ENCODE results near the gene BTBD9. TPM values are rescaled to one million over a fixed set of nuclear protein-coding genes. Genes with fewer than 3 reads are reported as not detected.

The BTBD9 gene
- total and polyA plus RNA-seq, 4 experiments from 2014 or later = 5.2 to 40.4 (median 32.3) TPM

GRCh38 chr6:38364127-38364526, 275.6 kb downstream of the BTBD9 start:
- ChIA-PET POLR2A (ENCODE audit: partially characterized antibody) (no interaction called here), CTCF (ENCODE audit: partially characterized antibody) (no interaction called here)
- H3K36me3 Mint-ChIP-seq = peaks cover 3 to 9% of the 10 kb centered on the region in 2 donors
- no peaks in the 10 kb centered on the region for H3K27me3 Mint-ChIP-seq
- no peak overlapping the region for H3K4me3 ChIP-seq (ENCODE audit: low read length in 2 of 2)
- no peak overlapping the region for H3K4me3 Mint-ChIP-seq
- no peak for DNase-seq
- no peaks in the 10 kb centered on the region for H3K9me3 Mint-ChIP-seq
- no peaks in the 10 kb centered on the region for H3K9me3 ChIP-seq (ENCODE audit: control insufficient read depth in 1 of 2, low read length in 2 of 2)
- peaks cover 4 to 10% (median 6%) of the 10 kb centered on the region in 4 donors for H3K4me1 Mint-ChIP-seq
- H3K27ac ChIP-seq (ENCODE audit: low read depth, low read length) = no peak overlapping the region
- intact Hi-C loops (cut with micrococcal nuclease) = no loop called here
- H3K4me1 ChIP-seq (ENCODE audit: insufficient read depth, low read length) = no peaks in the 10 kb centered on the region
- H3K36me3 ChIP-seq (ENCODE audit: insufficient read depth, low read length) = no peaks in the 10 kb centered on the region
- no peak overlapping the region for H3K27ac Mint-ChIP-seq
- H3K27me3 ChIP-seq (ENCODE audit: insufficient read depth, low read length) = no peaks in the 10 kb centered on the region

- Histone ChIP-seq H3K9me3 (ENCODE audit: control insufficient read depth in 1 of 2, low read length in 2 of 2) (no peaks in the 10 kb centered on the region), H3K36me3 (ENCODE audit: insufficient read depth, low read length) (no peaks in the 10 kb centered on the region), H3K4me1 (ENCODE audit: insufficient read depth, low read length) (no peaks in the 10 kb centered on the region), H3K27ac (ENCODE audit: low read depth, low read length) (no peak overlapping the region), H3K4me3 (ENCODE audit: low read length in 2 of 2) (no peak overlapping the region), H3K27me3 (ENCODE audit: insufficient read depth, low read length) (no peaks in the 10 kb centered on the region)
- ChIA-PET CTCF (ENCODE audit: partially characterized antibody) (no interaction called here), POLR2A (ENCODE audit: partially characterized antibody) (no interaction called here)
- Mint-ChIP-seq H3K27ac (peak overlapping the region in 1 of 7 donors; percentile 8), H3K4me1 (peaks cover 21 to 42% (median 29%) of the 10 kb centered on the region in 4 donors), H3K36me3 (peaks cover 4 to 26% of the 10 kb centered on the region in 2 donors), H3K4me3 (peak overlapping the region in 3 of 8 donors; percentile 22 to 73 (median 65)), H3K9me3 (no peaks in the 10 kb centered on the region), H3K27me3 (no peaks in the 10 kb centered on the region)
- intact Hi-C loops (cut with micrococcal nuclease) = no loop called here
- no peak for DNase-seq
These were observed 284.2 kb downstream of the BTBD9 start for GRCh38 chr6:38355519-38355918.

GRCh38 chr6:38354905-38355304, 284.8 kb downstream of the BTBD9 start:
- H3K4me3 ChIP-seq (ENCODE audit: low read length in 2 of 2) = no peak overlapping the region
- CTCF ChIA-PET (ENCODE audit: partially characterized antibody) = no interaction called here
- H3K4me1 ChIP-seq (ENCODE audit: insufficient read depth, low read length) = no peaks in the 10 kb centered on the region
- DNase-seq = no peak
- H3K27ac ChIP-seq (ENCODE audit: low read depth, low read length) = no peak overlapping the region
- H3K27me3 Mint-ChIP-seq = no peaks in the 10 kb centered on the region
- H3K4me1 Mint-ChIP-seq = peaks cover 20 to 42% (median 29%) of the 10 kb centered on the region in 4 donors
- peaks cover 4 to 26% of the 10 kb centered on the region in 2 donors for H3K36me3 Mint-ChIP-seq
- H3K4me3 Mint-ChIP-seq = no peak overlapping the region
- H3K27me3 ChIP-seq (ENCODE audit: insufficient read depth, low read length) = no peaks in the 10 kb centered on the region
- H3K9me3 Mint-ChIP-seq = no peaks in the 10 kb centered on the region
- intact Hi-C loops (cut with micrococcal nuclease) = no loop called here
- no peaks in the 10 kb centered on the region for H3K9me3 ChIP-seq (ENCODE audit: control insufficient read depth in 1 of 2, low read length in 2 of 2)
- no peak overlapping the region for H3K27ac Mint-ChIP-seq
- POLR2A ChIA-PET (ENCODE audit: partially characterized antibody) = no interaction called here
- H3K36me3 ChIP-seq (ENCODE audit: insufficient read depth, low read length) = no peaks in the 10 kb centered on the region

- CTCF ChIA-PET (ENCODE audit: partially characterized antibody) = no interaction called here
- no peak overlapping the region for H3K27ac Mint-ChIP-seq
- Histone ChIP-seq H3K9me3 (ENCODE audit: control insufficient read depth in 1 of 2, low read length in 2 of 2) (no peaks in the 10 kb centered on the region), H3K4me1 (ENCODE audit: insufficient read depth, low read length) (no peaks in the 10 kb centered on the region), H3K36me3 (ENCODE audit: insufficient read depth, low read length) (no peaks in the 10 kb centered on the region), H3K4me3 (ENCODE audit: low read length in 2 of 2) (no peak overlapping the region), H3K27me3 (ENCODE audit: insufficient read depth, low read length) (no peaks in the 10 kb centered on the region), H3K27ac (ENCODE audit: low read depth, low read length) (no peak overlapping the region)
- no peaks in the 10 kb centered on the region for H3K27me3 Mint-ChIP-seq
- POLR2A ChIA-PET (ENCODE audit: partially characterized antibody) = no interaction called here
- intact Hi-C loops (cut with micrococcal nuclease) = no loop called here
- DNase-seq = no peak
- peaks cover 17 to 38% (median 24%) of the 10 kb centered on the region in 4 donors for H3K4me1 Mint-ChIP-seq
- peaks cover 2 to 22% of the 10 kb centered on the region in 2 donors for H3K36me3 Mint-ChIP-seq
- no peaks in the 10 kb centered on the region for H3K9me3 Mint-ChIP-seq
- no peak overlapping the region for H3K4me3 Mint-ChIP-seq
These were observed 285.7 kb downstream of the BTBD9 start for GRCh38 chr6:38354037-38354381.

- no peak for DNase-seq
- H3K36me3 ChIP-seq (ENCODE audit: insufficient read depth, low read length) = no peaks in the 10 kb centered on the region
- H3K4me1 Mint-ChIP-seq = peaks cover 17 to 37% (median 24%) of the 10 kb centered on the region in 4 donors
- CTCF ChIA-PET (ENCODE audit: partially characterized antibody) = interaction anchor here (0.7 kb wide), 1 partner anchor 73 kb away, joined by 3 read pairs; no protein-coding TSS in a partner anchor
- H3K27me3 Mint-ChIP-seq = no peaks in the 10 kb centered on the region
- no peaks in the 10 kb centered on the region for H3K4me1 ChIP-seq (ENCODE audit: insufficient read depth, low read length)
- no peaks in the 10 kb centered on the region for H3K9me3 ChIP-seq (ENCODE audit: control insufficient read depth in 1 of 2, low read length in 2 of 2)
- H3K27ac Mint-ChIP-seq = no peak overlapping the region
- no peaks in the 10 kb centered on the region for H3K27me3 ChIP-seq (ENCODE audit: insufficient read depth, low read length)
- H3K27ac ChIP-seq (ENCODE audit: low read depth, low read length) = no peak overlapping the region
- peaks cover 2 to 22% of the 10 kb centered on the region in 2 donors for H3K36me3 Mint-ChIP-seq
- no peak overlapping the region for H3K4me3 ChIP-seq (ENCODE audit: low read length in 2 of 2)
- POLR2A ChIA-PET (ENCODE audit: partially characterized antibody) = no interaction called here
- H3K9me3 Mint-ChIP-seq = no peaks in the 10 kb centered on the region
- no peak overlapping the region for H3K4me3 Mint-ChIP-seq
- intact Hi-C loops (cut with micrococcal nuclease) = no loop called here
These were observed 286.3 kb downstream of the BTBD9 start for GRCh38 chr6:38353310-38354036.

GRCh38 chr6:38352636-38353035, 287.1 kb downstream of the BTBD9 start:
- ChIA-PET POLR2A (ENCODE audit: partially characterized antibody) (no interaction called here), CTCF (ENCODE audit: partially characterized antibody) (interaction anchor here (0.7 kb wide), 1 partner anchor 72 kb away, joined by 3 read pairs; no protein-coding TSS in a partner anchor)
- intact Hi-C loops (cut with micrococcal nuclease) = no loop called here
- H3K4me3 ChIP-seq (ENCODE audit: low read length in 2 of 2) = no peak overlapping the region
- Mint-ChIP-seq H3K9me3 (no peaks in the 10 kb centered on the region), H3K4me1 (peaks cover 15 to 30% (median 19%) of the 10 kb centered on the region in 4 donors), H3K27me3 (no peaks in the 10 kb centered on the region), H3K36me3 (peaks cover under 1 to 14% of the 10 kb centered on the region in 2 donors), H3K27ac (no peak overlapping the region), H3K4me3 (no peak overlapping the region)
- H3K4me1 ChIP-seq (ENCODE audit: insufficient read depth, low read length) = no peaks in the 10 kb centered on the region
- no peaks in the 10 kb centered on the region for H3K36me3 ChIP-seq (ENCODE audit: insufficient read depth, low read length)
- DNase-seq = no peak
- no peak overlapping the region for H3K27ac ChIP-seq (ENCODE audit: low read depth, low read length)
- H3K9me3 ChIP-seq (ENCODE audit: control insufficient read depth in 1 of 2, low read length in 2 of 2) = no peaks in the 10 kb centered on the region
- H3K27me3 ChIP-seq (ENCODE audit: insufficient read depth, low read length) = no peaks in the 10 kb centered on the region

- Histone ChIP-seq H3K36me3 (ENCODE audit: insufficient read depth, low read length) (no peaks in the 10 kb centered on the region), H3K27ac (ENCODE audit: low read depth, low read length) (no peak overlapping the region), H3K4me3 (ENCODE audit: low read length in 2 of 2) (no peak overlapping the region), H3K27me3 (ENCODE audit: insufficient read depth, low read length) (no peaks in the 10 kb centered on the region), H3K9me3 (ENCODE audit: control insufficient read depth in 1 of 2, low read length in 2 of 2) (no peaks in the 10 kb centered on the region), H3K4me1 (ENCODE audit: insufficient read depth, low read length) (no peaks in the 10 kb centered on the region)
- ChIA-PET POLR2A (ENCODE audit: partially characterized antibody) (no interaction called here), CTCF (ENCODE audit: partially characterized antibody) (interaction anchor here (1.0 to 1.3 kb wide), 2 partner anchors 9 to 40 kb away, joined by 3 read pairs; no protein-coding TSS in a partner anchor)
- Mint-ChIP-seq H3K27me3 (no peaks in the 10 kb centered on the region), H3K36me3 (peaks cover 1 to 7% of the 10 kb centered on the region in 2 donors), H3K9me3 (no peaks in the 10 kb centered on the region), H3K27ac (no peak overlapping the region), H3K4me1 (peaks cover 3 to 13% (median 7%) of the 10 kb centered on the region in 4 donors), H3K4me3 (no peak overlapping the region)
- intact Hi-C loops (cut with micrococcal nuclease) = no loop called here
- no peak for DNase-seq
These were observed 288.8 kb downstream of the BTBD9 start for GRCh38 chr6:38350942-38351341.

Data from CD4-positive, alpha-beta memory T cell (primary cell).